CD14-positive monocyte (primary cell): ENCODE results near the gene KNDC1. TPM values are rescaled to one million over a fixed set of nuclear protein-coding genes. Genes with fewer than 3 reads are reported as not detected.

Source experiments
- DNase-seq, 3 donors: peaks; one replicate each; pipeline ENCODE4 v3.0.0-alpha.2; 2011 to 2022
- H2AFZ ChIP-seq: 2 replicates; pipeline ENCODE4 v1.6.0; 2012; ENCODE audit warnings: mild to moderate bottlenecking, low read depth, low read length, inconsistent platforms; ENCODE audit not compliant: insufficient read depth, poor library complexity, severe bottlenecking
- H3K27ac ChIP-seq, 2 donors: 1 replicate in 1 of 2; 2 replicates in 1 of 2; pipeline ENCODE4 v1.5.1; 2012 to 2013; ENCODE audit warnings: low read length in 2 of 2, control low read depth in 1 of 2, inconsistent platforms in 1 of 2, low read depth in 1 of 2, mild to moderate bottlenecking in 1 of 2
- H3K27me3 ChIP-seq, 2 donors: one replicate each; pipeline versions ENCODE4 v1.6.0 to v1.6.1; 2011 to 2013; ENCODE audit warnings: low read length in 2 of 2; ENCODE audit not compliant: control insufficient read depth in 2 of 2, insufficient read depth in 2 of 2
- H3K36me3 ChIP-seq, 2 donors: replicated peaks in 1 of 2; 1 replicate in 1 of 2; 2 replicates in 1 of 2; pipeline versions ENCODE4 v1.5.1 to v1.6.1; 2012 to 2013; ENCODE audit warnings: low read length in 2 of 2, control low read depth in 1 of 2, inconsistent platforms in 1 of 2, mild to moderate bottlenecking in 1 of 2; ENCODE audit not compliant: insufficient read depth in 2 of 2, control insufficient read depth in 1 of 2
- H3K4me1 ChIP-seq, 2 donors: 1 replicate in 1 of 2; 2 replicates in 1 of 2; pipeline versions ENCODE4 v1.5.1 to v1.6.1; 2012 to 2013; ENCODE audit warnings: low read length in 2 of 2, control low read depth in 1 of 2, inconsistent platforms in 1 of 2, mild to moderate bottlenecking in 1 of 2, moderate library complexity in 1 of 2; ENCODE audit not compliant: insufficient read depth in 2 of 2, control insufficient read depth in 1 of 2
- H3K4me2 ChIP-seq: replicated peaks from 2 replicates; pipeline ENCODE3; 2012; ENCODE audit warnings: low read length, moderate library complexity, mild to moderate bottlenecking; ENCODE audit not compliant: poor library complexity, severe bottlenecking; ENCODE audit errors: extremely low read depth
- H3K4me3 ChIP-seq, 3 experiments: fragments of 200-600 bp in 1 of 3; sonication (generic) in 1 of 3; replicated peaks in 1 of 3; 1 replicate in 2 of 3; 2 replicates in 1 of 3; pipeline ENCODE4 v1.5.1; 2011 to 2013; ENCODE audit warnings: low read length in 3 of 3, mild to moderate bottlenecking in 3 of 3, control low read depth in 2 of 3, low read depth in 2 of 3, inconsistent platforms in 1 of 3, moderate library complexity in 1 of 3
- H3K79me2 ChIP-seq: 2 replicates; pipeline ENCODE4 v1.6.0; 2012; ENCODE audit warnings: mild to moderate bottlenecking, control low read depth, inconsistent platforms, low read length, moderate library complexity; ENCODE audit not compliant: insufficient read depth
- H3K9ac ChIP-seq: 2 replicates; pipeline ENCODE4 v1.6.0; 2017; ENCODE audit warnings: low read length, mild to moderate bottlenecking; ENCODE audit not compliant: insufficient read depth, poor library complexity, severe bottlenecking
- H3K9me3 ChIP-seq, 2 donors: replicated peaks in 1 of 2; 1 replicate in 1 of 2; 2 replicates in 1 of 2; pipeline versions ENCODE4 v1.5.1 to v1.6.1; 2012 to 2013; ENCODE audit warnings: low read length in 2 of 2, control low read depth in 1 of 2; ENCODE audit not compliant: control insufficient read depth in 1 of 2, insufficient read depth in 1 of 2
- H4K20me1 ChIP-seq: 2 replicates; pipeline ENCODE4 v1.6.0; 2012; ENCODE audit warnings: mild to moderate bottlenecking, low read length, control low read depth, moderate library complexity; ENCODE audit not compliant: insufficient read depth
- H3K27ac Mint-ChIP-seq, 7 donors: one replicate each; pipeline ENCODE4 v1.8.0; 2020; ENCODE audit warnings: mild to moderate bottlenecking in 7 of 7, mixed read lengths in 7 of 7, moderate library complexity in 6 of 7, inconsistent platforms in 2 of 7
- H3K27me3 Mint-ChIP-seq, 3 donors: one replicate each; pipeline ENCODE4 v1.8.0; 2021 to 2022; ENCODE audit warnings: low read depth in 3 of 3, mild to moderate bottlenecking in 3 of 3, mixed read lengths in 3 of 3, moderate library complexity in 3 of 3, inconsistent platforms in 1 of 3
- H3K36me3 Mint-ChIP-seq, 2 donors: one replicate each; pipeline ENCODE4 v1.8.0; 2020; ENCODE audit warnings: mixed read lengths in 2 of 2, inconsistent platforms in 1 of 2, mild to moderate bottlenecking in 1 of 2
- H3K4me1 Mint-ChIP-seq: one replicate; pipeline ENCODE4 v1.8.0; 2020; ENCODE audit warnings: mild to moderate bottlenecking, mixed read lengths
- H3K4me3 Mint-ChIP-seq, 2 donors: one replicate each; pipeline ENCODE4 v1.8.0; 2020; ENCODE audit warnings: mild to moderate bottlenecking in 2 of 2, mixed read lengths in 2 of 2, moderate library complexity in 1 of 2
- H3K9me3 Mint-ChIP-seq, 7 donors: one replicate each; pipeline ENCODE4 v1.8.0; 2020 to 2022; ENCODE audit warnings: mixed read lengths in 7 of 7, mild to moderate bottlenecking in 6 of 7, moderate library complexity in 6 of 7, inconsistent platforms in 2 of 7
- CTCF ChIP-seq: fragments of 200-600 bp; IDR thresholded peaks from one replicate; pipeline ENCODE4 v1.8.0; 2022; ENCODE audit warnings: antibody characterized with exemption, mild to moderate bottlenecking
- WGBS: methylation state at CpG from one replicate; pipeline ENCODE4 v1.1.5; 2013; ENCODE audit warnings: missing lambda C conversion rate; ENCODE audit not compliant: insufficient coverage; 5-methylcytosine and 5-hydroxymethylcytosine counted together
- intact Hi-C, 2 donors: fragments of 100-400 bp; cut with micrococcal nuclease; formaldehyde crosslinking; loops; one replicate each; pipeline versions ENCODE4 v1.15.0 to v1.15.1; 2023
- polyA plus RNA-seq, 3 donors: library from polyadenylated mRNA; depleted of rRNA in 1 of 3; unstranded in 2 of 3; stranded (reverse) in 1 of 3; fragments of 300-500 nt in 2 of 3; fragments of >200 nt in 1 of 3; fragmentation: Illumina TruSeq in 2 of 3; gene quantifications; 1 replicate in 2 of 3; 2 replicates in 1 of 3; pipeline ENCODE4 v1.2.3, GENCODE V29; 2012 to 2021

Gene KNDC1
- polyA plus RNA-seq, 3 donors, result 0.22 to 0.80 TPM; not detected in 1

DNA sequence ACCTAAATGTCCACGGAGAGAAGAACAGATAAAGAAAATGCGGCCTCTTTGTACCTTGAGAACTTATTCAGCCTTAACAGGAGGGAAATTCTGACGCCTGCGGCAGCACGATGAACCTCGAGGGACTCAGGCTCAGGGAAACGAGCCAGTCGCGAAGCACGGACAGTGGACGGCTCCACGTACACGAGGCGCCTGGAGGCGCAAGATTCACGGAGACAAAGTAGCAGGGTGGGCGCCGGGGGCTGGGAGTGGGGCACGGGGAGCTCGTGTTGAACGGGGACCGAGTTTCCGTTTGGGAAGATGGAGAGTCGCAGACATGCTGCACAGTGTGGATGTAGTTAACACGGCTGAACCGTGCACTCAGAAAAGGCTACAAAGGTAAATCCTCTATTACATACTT, 56.8 kb downstream of the KNDC1 start:
- H3K27ac ChIP-seq, result no peak overlapping the region
- Mint-ChIP-seq H3K36me3 (no peaks in the 10 kb centered on the region), H3K27ac (peak overlapping the region in 1 of 7 donors; percentile 54), H3K27me3 (peaks cover 3 to 26% (median 25%) of the 10 kb centered on the region in 3 donors), H3K4me3 (no peak overlapping the region), H3K9me3 (peaks cover 0 to 2% (median 0%) of the 10 kb centered on the region in 7 donors), H3K4me1 (no peaks in the 10 kb centered on the region)
- 86% methylated on average over 18 of the region's 26 CpGs for WGBS
- TF ChIP-seq CTCF, result no peak
- H3K9ac ChIP-seq, result no peak overlapping the region
- H3K4me2 ChIP-seq, result no peak overlapping the region
- no peak for DNase-seq
- intact Hi-C loops, result no loop called here
- H3K36me3 ChIP-seq, result no peaks in the 10 kb centered on the region
- no peak overlapping the region for H2AFZ ChIP-seq
- H3K4me1 ChIP-seq, result no peaks in the 10 kb centered on the region
- H3K27me3 ChIP-seq, result peaks cover 0 to 12% of the 10 kb centered on the region in 2 donors
- no peaks in the 10 kb centered on the region for H3K79me2 ChIP-seq
- no peak overlapping the region for H3K4me3 ChIP-seq
- H4K20me1 ChIP-seq, result no peaks in the 10 kb centered on the region
- H3K9me3 ChIP-seq, result no peaks in the 10 kb centered on the region

DNA sequence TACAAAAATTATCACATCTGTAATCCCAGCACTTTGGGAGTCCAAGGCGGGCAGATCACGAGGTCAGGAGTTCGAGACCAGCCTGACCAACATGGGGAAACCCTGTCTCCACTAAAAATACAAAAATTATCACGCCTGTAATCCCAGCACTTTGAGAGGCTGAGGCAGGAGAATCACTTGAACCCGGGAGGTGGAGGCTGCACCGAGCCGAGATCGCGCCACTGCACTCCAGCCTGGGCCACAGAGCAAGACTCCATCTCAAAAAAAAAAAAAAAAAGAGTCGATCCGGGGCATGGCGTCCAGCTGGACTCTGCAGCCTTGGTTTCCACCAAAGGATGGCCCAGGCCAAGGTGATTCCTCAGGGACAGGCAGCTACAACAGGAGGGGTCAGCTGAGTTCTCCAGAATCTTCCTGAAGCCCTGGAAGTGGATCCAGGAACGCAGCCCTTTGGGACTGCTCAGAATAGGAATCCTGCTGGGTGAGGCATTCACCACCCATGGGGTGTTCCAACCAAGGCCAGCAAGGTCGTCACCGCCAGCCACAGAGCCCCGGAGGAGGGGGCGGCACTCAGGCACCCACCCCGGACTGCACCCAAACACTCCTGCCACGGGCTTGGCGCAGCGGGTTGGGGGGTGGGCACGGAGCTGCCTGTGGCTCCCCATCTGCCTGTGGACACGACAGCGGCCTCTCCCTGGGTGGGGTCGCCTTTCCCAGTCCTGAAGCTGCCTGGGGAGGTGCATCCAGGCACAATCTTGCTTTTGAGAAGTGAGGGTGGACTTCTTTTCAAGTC, 58.0 kb downstream of the KNDC1 start:
- H3K9me3 Mint-ChIP-seq, result peaks cover 0 to 2% (median 0%) of the 10 kb centered on the region in 7 donors
- Histone ChIP-seq H2AFZ (no peak overlapping the region), H3K36me3 (no peaks in the 10 kb centered on the region), H4K20me1 (no peaks in the 10 kb centered on the region), H3K9me3 (no peaks in the 10 kb centered on the region), H3K27me3 (peaks cover 0 to 12% of the 10 kb centered on the region in 2 donors), H3K4me2 (no peak overlapping the region), H3K9ac (no peak overlapping the region), H3K4me1 (no peaks in the 10 kb centered on the region), H3K4me3 (no peak overlapping the region), H3K79me2 (no peaks in the 10 kb centered on the region), H3K27ac (no peak overlapping the region)
- no peak overlapping the region for H3K27ac Mint-ChIP-seq
- TF ChIP-seq CTCF, result no peak
- peaks cover 3 to 26% (median 26%) of the 10 kb centered on the region in 3 donors for H3K27me3 Mint-ChIP-seq
- no peaks in the 10 kb centered on the region for H3K36me3 Mint-ChIP-seq
- no peak overlapping the region for H3K4me3 Mint-ChIP-seq
- WGBS, result 94% methylated on average over 18 of the region's 25 CpGs
- no peak for DNase-seq
- intact Hi-C loops, result no loop called here
- no peaks in the 10 kb centered on the region for H3K4me1 Mint-ChIP-seq
